DMS53 treated with DMSO at 0.1 percent for 48 hours (cell line): ENCODE results near the gene PLPPR1.

Source experiments
- DNase-seq: peaks from one replicate; lab custom pipeline; 2025; ENCODE audit not compliant: unreplicated experiment; lab: John Stamatoyannopoulos, UW

The PLPPR1 gene

DNA sequence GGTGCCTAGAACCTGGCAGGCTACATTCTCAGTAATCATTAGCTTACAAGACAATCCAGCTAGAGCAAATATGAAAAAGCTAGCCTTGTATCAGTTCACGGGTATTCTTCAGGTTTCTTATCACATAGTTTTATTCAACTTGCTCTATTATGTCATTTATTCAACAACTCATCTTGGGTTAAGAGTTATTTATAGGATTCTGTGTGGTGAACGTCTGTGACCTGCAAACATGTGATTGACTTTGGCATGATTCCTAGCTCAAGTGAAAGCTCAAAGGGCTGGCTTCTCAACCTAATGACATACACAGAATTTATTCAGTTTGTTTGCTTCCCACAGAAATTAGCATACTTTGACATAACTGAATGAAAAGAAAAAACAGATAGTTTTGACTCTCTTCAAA, 173.1 kb downstream of the PLPPR1 start:
- no peak for DNase-seq

DNA sequence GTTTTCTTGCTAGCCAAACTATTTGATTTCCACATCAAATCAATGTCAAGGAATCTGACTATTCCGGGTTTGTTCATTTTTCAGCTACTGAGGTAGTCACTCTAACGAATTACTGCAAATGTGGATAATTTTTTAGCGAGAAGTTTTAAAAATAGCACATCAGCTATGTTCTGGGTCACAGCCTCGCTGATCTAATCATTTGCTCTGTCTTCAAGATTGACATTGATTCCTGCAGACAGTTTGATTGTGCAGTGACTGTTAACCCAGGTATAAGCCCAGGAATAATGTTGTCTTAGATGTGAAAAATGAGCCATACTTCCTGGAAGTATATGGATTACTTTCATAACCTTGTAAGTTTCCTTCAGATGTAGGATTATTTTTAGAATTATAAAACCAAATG, 181.1 kb downstream of the PLPPR1 start:
- no peak for DNase-seq

DNA sequence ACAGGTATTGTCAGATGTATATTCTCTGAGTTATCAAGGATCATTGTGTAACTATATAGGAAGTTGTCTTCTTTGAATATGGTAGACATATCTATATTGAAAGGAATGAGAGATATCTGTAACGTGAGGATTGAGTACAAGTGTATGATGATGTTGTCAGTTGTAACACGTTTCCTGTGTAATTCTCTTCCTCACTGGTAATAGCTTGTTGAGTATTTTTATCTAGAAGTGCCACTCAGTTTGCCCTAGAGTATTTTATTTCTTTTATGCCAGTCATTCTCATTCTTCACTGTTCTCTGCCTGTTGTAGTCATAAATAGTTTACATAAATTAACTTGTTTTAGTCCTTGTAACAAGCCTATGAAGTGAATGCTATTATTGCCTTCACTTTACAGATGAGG, 184.1 kb downstream of the PLPPR1 start:
- DNase-seq = no peak

DNA sequence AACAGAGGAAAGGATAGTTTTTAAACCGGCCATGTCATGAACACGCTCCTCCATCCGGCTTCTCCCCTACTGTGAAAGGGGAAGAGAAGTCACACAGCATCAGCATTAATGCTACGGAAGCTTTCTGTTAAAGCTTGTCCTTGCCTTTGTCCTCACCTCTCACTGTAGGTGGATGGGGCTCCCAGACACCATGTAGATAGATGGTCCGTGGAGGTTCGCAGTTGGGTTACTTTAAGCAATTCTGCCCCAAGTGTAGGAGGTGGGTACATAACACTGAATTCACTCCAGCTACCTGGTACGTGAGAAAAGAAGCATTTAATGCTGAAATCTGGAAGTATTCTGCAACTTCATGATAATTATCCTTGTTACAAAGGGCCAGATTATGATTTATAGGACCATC, 190.5 kb downstream of the PLPPR1 start:
- DNase-seq = no peak

DNA sequence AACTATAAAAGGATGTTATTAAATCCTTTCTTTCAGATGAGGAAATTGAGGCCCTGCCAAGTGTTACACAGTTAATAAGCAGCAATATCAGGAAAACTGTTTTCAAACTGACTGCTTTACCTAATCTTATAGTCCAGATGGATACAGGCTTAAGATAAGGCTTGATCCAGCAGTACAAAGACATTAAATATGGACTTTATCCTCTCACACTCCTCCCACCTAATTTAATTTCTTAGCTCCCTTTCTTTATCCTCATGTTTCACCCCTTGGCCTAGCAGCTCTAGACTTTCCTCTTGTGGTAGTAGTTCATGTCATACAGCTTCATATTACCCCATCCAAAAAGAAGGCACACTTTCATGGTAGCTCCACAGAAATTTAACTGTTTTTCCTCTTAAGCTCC, 191.8 kb downstream of the PLPPR1 start:
- DNase-seq = no peak

DNA sequence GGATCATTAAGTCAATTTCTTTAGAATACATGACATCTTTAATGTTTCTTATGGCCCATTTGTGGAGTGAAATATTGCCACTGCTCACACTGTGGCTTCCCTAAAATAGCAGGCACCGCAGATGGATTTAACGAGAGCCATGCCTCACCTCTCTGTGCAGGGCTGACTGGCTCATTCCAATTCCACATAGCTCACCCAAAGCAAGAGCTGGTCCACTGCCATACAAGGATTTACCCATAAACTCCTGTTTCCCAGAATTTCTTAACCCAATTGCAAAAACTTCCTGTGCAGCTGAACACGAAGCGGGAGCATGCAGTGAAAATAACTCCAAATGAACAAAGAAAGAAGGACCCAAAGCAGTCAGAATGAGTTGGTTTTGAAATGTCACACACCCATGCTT, 196.7 kb downstream of the PLPPR1 start:
- DNase-seq = no peak

DNA sequence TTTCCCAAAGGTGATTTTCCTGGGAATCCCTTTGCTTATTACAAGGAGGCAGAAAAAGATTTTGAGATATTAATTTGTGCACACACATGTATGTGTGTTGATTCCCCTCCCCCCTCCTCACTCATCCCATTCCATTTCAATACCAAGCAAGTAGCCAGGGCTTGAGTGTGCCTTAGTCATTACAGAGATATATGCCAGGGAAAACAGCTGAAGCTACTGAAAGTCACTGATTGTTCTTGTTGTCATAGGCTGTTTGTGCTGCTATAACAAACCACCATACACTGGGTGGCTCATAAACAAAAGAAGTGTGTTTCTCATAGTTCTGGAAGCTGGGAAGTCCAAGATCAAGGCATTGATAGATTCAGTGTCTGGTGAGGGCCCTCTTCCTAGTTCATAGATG, 197.6 kb downstream of the PLPPR1 start:
- no peak for DNase-seq

DNA sequence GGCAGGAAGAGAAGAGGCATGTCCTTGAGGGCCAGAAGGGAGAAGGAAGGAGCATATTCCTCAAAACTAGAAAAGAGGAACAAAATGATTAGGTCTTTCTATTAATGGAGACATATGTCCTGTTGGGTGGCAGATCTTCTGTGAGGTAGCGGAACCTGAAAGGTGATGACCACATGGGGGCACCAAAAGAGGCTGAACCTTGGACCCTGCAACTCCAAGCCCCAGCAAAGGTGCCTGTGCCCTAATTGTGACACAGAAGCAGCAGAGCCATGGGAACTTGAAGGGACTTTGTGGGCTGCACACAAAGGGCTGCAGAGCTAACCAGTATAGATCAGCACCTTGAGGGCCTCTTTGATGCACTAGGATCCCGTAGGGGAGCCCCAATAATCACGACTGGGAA, 198.3 kb downstream of the PLPPR1 start:
- DNase-seq = no peak

DNA sequence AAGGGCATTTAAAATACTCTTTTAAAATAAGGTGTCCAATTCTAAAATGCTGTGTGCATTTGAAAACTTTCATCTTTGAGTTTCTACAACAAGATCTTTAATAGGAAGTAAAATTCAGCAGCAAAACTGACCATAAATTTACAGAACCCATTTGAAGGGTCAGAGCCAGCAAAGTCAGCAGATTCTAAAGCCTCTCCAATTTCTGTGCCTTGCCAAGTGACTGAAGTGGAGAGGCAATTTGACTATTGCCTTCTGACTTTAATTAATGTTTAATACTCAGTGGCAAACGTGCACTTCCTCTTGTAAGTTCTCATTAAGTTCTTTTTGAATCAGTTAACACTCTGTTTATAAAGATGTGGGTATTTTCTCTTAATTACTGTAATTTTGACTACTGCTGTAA, 201.1 kb downstream of the PLPPR1 start:
- DNase-seq = no peak

DNA sequence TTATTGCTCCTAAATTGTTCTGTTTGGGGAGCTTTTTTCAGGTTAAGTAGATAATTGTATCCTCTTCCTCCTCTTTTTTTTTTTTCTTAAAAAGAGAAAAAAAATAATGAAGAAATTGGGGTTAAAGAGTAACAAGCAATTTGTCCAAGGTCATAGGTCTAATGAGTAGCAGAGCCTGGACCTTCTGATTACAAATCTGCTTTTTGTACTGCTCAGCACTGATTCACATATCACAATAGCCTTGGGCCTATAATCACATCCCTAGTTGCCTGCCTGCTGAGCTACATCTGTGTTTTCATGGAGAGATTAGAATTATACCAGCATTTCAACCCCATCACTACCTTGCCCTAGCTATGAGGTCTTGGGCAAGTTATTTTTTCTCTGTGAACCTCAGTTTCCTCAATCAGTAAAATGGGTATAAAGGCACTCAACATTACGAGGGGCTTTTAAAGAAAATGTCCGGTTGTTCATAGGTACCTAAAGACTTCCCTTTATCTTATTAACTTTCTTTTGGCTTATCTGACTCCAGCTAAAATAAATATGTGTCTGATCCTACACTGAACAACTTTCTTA, 204.0 kb downstream of the PLPPR1 start:
- DNase-seq = no peak

DNA sequence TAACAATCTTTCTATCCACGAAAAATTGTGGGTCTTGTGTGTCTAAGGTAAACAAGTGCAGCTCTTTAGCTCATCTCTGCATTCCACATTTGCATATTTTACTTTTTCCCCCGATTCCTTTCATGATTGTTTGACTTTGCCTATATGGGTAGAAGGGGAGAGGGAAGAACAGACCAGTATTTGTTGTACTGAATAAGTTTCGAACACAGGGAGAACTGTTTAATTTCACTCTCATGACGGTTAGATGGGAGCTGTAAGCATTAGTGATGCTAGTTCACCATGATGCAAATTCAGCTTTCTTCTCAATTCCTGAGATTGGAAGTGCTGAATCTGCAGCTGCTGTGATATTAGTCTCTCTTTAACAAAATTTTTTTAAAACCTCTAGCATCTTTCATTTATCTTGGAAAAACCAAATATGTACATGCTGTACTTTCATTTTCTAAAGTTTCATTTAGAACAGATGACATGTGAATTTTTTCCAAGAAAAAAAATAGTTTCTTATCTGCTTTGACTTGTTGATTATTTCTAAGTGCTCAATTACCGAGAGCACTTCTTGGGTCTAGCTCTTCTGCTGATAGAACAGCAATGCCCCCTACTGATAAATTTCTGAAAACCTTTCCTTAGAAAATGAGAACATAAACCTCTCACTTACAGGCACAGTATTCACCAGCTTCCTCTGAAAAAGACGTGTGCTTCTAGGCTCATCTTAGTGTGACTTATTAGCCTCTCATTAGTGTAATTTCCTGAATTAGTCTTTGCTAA, 206.8 kb downstream of the PLPPR1 start:
- DNase-seq = peak; percentile 19

DNA sequence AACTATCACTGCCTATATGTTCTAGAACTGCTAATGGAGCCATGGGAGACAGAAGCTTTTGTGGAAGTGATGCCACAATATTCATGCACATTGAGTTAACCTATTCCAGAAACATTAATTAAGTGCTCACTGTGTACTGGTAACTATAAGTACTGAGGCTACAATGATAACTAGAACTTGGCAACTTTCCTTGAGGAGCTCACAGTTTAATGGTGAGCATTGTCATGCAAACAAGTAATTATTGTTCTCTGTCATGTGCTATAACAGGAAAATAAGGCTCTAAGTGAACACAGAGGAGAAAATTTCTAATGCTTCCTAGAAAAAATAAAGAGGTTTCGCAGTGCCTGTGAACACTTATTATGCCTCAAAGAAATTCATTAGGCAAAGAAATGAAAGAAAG, 214.1 kb downstream of the PLPPR1 start:
- no peak for DNase-seq

DNA sequence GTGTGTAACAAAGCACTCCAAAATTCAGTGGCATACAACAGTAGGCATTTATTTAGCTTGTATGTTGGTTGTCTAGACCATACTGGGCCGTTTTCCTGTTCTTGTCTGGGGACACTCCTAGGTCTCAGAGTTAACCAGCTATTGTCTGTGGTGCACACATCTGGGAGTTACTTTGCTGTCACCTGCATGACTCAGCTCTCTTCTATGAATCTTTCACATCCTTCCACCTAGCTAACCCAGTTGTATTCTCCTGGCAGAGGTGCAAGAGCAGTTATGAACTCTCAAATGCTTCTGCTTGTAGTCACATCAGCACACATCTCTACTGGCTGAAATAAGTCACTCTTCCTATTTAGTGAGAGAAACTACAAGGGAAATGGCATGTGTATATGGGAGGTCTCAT, 218.2 kb downstream of the PLPPR1 start:
- peak; percentile 0 for DNase-seq

DNA sequence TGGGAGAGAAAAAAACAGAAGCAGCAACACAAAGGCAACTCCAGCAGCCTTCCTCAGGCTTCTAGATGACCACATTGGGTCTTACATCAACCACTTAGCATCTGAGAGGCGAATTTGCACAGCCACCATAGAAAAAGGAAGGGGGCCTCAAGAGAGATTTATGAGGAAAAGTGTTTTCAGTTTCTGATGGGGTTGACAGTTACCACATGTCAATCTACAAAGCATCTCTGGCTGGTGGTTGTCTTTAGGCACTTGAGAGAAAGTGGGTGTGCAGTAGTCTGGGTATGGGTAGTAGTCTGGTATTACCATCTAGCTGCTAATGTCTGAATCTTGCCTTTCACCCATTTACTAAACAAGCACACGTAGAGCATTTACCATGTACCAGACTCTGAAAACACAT, 218.8 kb downstream of the PLPPR1 start:
- no peak for DNase-seq

DNA sequence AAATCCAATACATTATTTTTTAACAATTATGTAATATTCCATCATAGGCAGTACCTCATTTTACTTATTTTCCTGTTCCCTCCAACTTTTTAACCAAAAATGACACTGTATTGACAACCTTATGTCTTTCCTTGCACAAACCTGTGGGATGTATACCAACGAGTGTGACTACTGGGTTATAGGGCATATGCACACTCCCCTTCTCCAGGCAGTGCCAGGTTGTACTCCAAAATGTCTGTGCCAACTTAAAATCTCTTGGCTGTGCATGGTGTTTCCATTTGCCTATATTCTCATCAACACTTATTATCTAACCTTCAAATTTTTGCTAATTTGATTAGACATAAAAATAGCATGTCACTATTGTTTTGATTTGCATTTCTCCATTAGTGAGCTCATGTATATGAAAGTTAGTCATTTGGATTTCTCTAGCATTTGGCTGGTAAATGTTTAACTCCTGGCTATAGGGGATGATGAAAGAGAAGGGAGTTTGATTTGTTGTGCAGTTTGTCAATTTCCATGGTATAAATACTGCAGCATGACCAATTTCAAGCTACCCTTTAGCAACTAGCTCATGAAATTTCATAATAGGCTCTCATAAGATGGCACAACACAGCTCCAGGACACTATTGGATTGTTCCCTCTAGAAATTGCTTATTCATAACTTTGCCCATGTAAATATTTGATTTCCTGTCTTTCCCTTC, 226.4 kb downstream of the PLPPR1 start:
- DNase-seq = peak; percentile 4

DNA sequence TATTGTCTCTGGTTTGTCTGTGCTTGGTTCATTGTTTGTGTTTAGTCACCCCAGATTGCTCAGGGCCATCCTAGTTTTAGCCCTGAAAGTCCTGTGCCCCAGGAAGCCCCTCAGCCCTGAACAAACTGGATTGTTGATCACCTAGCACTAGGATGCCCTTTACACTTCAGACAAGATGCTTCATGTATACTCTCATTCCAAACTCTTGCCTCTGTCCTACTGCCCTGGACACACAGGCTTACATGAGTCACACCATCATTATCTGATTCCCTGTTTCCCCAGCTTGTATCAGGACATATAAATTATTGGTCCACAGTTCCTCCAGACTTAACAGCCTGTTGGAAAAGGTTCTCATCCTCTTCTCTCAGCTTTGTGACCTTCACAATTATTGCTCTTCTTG, 236.2 kb downstream of the PLPPR1 start:
- DNase-seq = no peak

DNA sequence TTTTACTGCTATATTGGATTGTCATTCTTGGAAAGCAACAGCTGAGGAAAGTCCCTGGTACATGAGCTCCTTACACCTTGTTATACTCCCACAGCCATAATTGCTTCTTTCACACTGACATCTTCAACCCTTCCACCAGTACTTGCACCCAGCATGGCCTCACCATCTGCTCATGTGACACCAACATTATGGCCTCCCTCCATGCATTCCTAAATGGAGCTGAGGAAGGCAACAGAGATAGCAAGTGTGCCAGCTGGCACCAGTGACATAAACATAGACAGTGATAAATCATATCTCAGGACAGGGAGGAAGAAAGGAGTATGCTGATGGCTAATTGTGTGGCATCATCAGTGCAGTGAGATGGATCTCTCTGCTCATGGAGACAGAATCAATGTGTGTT, 236.7 kb downstream of the PLPPR1 start:
- DNase-seq = no peak

DNA sequence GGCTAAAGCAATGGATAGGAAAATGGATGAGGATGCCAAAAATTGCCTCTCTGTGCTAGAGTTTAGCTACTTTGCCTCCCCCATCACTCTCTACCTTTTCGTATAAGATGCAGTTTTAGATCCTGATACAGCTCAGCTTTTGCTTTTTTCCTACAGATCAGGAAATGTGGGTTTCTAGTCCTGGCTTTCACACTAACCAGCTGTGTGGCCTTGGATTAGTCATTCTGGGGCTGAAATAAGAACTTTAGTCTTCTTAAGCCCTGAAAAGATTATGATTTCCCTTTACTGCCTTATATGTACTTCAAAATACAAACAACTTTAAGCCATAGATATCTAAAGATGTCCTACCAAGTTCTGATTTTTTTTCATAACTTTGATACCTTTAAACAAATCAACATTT, 239.9 kb downstream of the PLPPR1 start:
- DNase-seq = no peak

DNA sequence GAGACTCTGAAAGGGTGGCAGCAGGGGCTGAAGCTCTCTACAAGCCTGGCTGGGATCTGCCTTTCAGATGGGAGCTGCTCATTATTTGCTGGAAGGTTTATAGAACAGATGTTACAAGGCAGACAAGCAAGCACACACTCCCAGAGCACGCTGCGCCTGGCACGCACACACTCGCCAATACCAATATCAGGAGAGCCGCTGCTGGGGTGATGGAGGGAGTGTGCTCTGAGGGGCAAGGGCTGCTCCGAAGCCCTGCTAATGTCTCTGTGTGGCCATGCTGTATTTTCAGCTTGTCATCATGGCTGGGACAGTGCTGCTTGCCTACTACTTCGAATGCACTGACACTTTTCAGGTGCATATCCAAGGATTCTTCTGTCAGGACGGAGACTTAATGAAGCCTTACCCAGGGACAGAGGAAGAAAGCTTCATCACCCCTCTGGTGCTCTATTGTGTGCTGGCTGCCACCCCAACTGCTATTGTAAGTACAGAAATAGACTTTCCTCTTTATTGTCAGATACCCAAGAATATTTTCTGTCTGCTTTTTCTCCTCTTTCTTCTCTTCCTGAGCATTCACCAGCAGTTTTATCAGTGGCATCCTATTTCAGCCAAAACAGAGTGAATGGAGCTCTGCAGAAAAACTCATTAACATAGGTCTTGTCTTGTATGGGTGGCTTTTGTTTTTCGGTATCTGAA, 241.2 kb downstream of the PLPPR1 start:
- no peak for DNase-seq

DNA sequence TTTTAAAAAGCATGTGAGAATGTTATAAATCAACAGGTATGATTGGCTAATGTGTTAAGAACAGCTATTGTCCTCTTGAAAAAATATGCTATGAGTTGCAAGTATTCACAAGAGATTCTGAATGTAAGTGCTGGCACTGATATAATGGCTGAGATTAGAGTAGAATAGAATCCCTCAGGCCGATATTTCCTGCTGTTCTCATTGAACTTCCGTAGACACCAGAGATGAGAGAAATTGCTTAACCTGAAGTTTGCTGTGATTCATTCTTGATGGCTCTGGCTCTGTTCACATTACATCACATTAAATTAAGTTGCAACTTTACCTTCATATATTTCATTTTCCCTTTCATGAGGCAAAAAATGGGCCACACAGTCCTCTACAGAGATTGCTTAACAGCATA, 241.8 kb downstream of the PLPPR1 start:
- no peak for DNase-seq

DNA sequence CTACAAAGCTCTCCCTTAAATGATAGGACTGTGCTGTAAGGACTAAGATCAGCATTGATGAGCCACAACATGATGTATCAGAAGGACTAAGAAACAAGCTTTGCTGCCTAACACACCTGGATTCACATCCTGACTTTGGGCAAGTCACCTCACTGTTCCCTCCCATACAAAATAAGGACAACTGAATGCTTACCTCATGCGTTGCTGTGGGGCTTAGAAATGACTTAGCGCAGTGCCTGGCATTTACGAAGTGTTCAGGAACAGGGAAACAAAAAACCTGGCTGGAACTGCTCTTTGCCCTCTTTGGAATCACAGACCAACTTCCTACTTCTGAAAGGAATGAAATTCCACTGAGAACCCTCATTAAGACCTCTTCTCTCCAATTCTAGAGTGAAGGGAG, 242.6 kb downstream of the PLPPR1 start:
- DNase-seq = no peak
